H1 (cell line): Measurements from ENCODE around the gene CIAO2B.
"Not testable (repeated sequence)": the region's sequence is repeated elsewhere in the genome, so short reads cannot be mapped to it uniquely, and the experiment has no call there.

Source experiments
- ASH2L ChIP-seq: fragments of 200-600, 300-600 bp; sonication (generic); IDR thresholded peaks from one replicate; pipeline ENCODE4 v1.7.1; 2017; ENCODE audit warnings: low read length
- EZH2 ChIP-seq: fragments of 200-600 bp; sonication (generic); IDR thresholded peaks from 2 replicates; pipeline ENCODE4 v1.7.1; 2012; ENCODE audit warnings: low read depth, mild to moderate bottlenecking, moderate library complexity, low read length, inconsistent platforms; ENCODE audit not compliant: severe bottlenecking
- FOSL1 ChIP-seq: IDR thresholded peaks from 2 replicates; pipeline ENCODE4 v1.6.1; 2011; ENCODE audit warnings: mild to moderate bottlenecking, low read depth, low read length, moderate library complexity; ENCODE audit not compliant: insufficient read depth
- POLR2A ChIP-seq, 2 experiments: IDR thresholded peaks; 1 replicate in 1 of 2; 2 replicates in 1 of 2; pipeline ENCODE4 v1.6.1; 2011; ENCODE audit warnings: low read depth in 2 of 2, low read length in 2 of 2, mild to moderate bottlenecking in 2 of 2; ENCODE audit errors: control extremely low read depth in 1 of 2
- POLR2AphosphoS5 ChIP-seq: IDR thresholded peaks from 2 replicates; pipeline ENCODE4 v1.6.1; 2011; ENCODE audit warnings: low read depth, low read length
- RXRA ChIP-seq: IDR thresholded peaks from 2 replicates; pipeline ENCODE4 v1.6.1; 2011; ENCODE audit warnings: low read depth, mild to moderate bottlenecking, low read length, moderate library complexity; ENCODE audit not compliant: insufficient read depth
- SIX5 ChIP-seq: IDR thresholded peaks from 2 replicates; pipeline ENCODE4 v1.6.1; 2011; ENCODE audit warnings: mild to moderate bottlenecking, low read depth, low read length
- SP1 ChIP-seq: IDR thresholded peaks from 2 replicates; pipeline ENCODE4 v1.6.1; 2011; ENCODE audit warnings: low read depth, low read length
- TF ChIP-seq, protein P1 (sequence below), 3 experiments: IDR thresholded peaks; 1 replicate in 2 of 3; 2 replicates in 1 of 3; pipeline versions ENCODE4 v1.5.1 to v1.6.1; 2011; ENCODE audit warnings: low read length in 3 of 3, mild to moderate bottlenecking in 3 of 3, inconsistent platforms in 2 of 3, low read depth in 1 of 3, moderate library complexity in 1 of 3; ENCODE audit not compliant: insufficient read depth in 1 of 3; ENCODE audit errors: control extremely low read depth in 1 of 3
- TF ChIP-seq, protein P2 (sequence below): IDR thresholded peaks from 2 replicates; pipeline ENCODE4 v1.6.1; 2012; ENCODE audit warnings: inconsistent platforms

DNA sequence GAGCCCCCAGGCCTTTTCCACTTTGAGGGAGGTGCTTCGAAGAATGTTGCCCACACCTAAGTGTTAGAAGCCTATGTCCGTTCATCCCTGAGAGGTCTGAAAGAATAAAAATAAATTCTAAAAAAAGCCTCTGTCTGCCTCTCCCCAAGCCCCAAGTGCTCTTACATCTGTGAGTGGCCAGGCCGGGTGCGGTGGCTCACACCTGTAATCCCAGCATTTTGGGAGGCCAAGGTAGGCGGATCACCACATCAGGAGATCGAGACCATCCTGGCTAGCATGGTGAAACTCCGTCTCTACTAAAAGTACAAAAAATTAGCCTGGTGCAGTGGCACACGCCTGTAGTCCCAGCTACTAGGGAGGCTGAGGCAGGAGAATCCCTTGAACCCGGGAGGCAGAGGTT is 10.8 kb upstream of the CIAO2B start:
- TF ChIP-seq, protein P1, sequence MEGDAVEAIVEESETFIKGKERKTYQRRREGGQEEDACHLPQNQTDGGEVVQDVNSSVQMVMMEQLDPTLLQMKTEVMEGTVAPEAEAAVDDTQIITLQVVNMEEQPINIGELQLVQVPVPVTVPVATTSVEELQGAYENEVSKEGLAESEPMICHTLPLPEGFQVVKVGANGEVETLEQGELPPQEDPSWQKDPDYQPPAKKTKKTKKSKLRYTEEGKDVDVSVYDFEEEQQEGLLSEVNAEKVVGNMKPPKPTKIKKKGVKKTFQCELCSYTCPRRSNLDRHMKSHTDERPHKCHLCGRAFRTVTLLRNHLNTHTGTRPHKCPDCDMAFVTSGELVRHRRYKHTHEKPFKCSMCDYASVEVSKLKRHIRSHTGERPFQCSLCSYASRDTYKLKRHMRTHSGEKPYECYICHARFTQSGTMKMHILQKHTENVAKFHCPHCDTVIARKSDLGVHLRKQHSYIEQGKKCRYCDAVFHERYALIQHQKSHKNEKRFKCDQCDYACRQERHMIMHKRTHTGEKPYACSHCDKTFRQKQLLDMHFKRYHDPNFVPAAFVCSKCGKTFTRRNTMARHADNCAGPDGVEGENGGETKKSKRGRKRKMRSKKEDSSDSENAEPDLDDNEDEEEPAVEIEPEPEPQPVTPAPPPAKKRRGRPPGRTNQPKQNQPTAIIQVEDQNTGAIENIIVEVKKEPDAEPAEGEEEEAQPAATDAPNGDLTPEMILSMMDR (IDR thresholded peaks at IDR 0.05; ENCODE audit: control extremely low read depth in 1 of 3, insufficient read depth in 1 of 3, low read depth in 1 of 3, low read length in 3 of 3), result not testable (repeated sequence)
- not testable (repeated sequence) for TF ChIP-seq SIX5; POLR2AphosphoS5; EZH2; FOSL1; POLR2A (IDR thresholded peaks at IDR 0.05; ENCODE audit: control extremely low read depth in 1 of 2, low read depth in 2 of 2, low read length in 2 of 2); SP1; ASH2L; RXRA
- TF ChIP-seq, protein P2, sequence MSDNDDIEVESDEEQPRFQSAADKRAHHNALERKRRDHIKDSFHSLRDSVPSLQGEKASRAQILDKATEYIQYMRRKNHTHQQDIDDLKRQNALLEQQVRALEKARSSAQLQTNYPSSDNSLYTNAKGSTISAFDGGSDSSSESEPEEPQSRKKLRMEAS, result not testable (repeated sequence)
